PC-3 (cell line): ENCODE measurements around the gene BIRC5. TPM values are rescaled to one million over a fixed set of nuclear protein-coding genes. Genes with fewer than 3 reads are reported as not detected.

ENCODE experiments used
- ATAC-seq: fragments of 200-7000 bp; cut with Tn5 transposase; 2 replicates; pipeline ENCODE4 v1.9.1; 2020; ENCODE audit warnings: mild to moderate bottlenecking, moderate library complexity
- BruUV-seq: library from RNA; stranded (reverse); fragments of 400-500 nt; replicated peaks from 2 replicates; lab custom pipeline; 2021; lab: Mats Ljungman, UMichigan
- CTCF ChIA-PET: fragments of 300-600 bp; sonication (Branson Sonifier 250); formaldehyde crosslinking; loops from one replicate; lab custom pipeline; 2022; ENCODE audit warnings: antibody characterized with exemption; lab: Charles Lee
- POLR2A ChIA-PET: fragments of 300-600 bp; sonication (Branson Sonifier 250); formaldehyde crosslinking; loops from one replicate; lab custom pipeline; 2022; ENCODE audit warnings: antibody characterized with exemption; ENCODE audit not compliant: unreplicated experiment; lab: Charles Lee
- DNase-seq: peaks from one replicate; pipeline ENCODE4 v3.0.0-alpha.2; 2015
- H2AFZ ChIP-seq: fragments of 300-600 bp; sonication (generic); 2 replicates; pipeline ENCODE4 v1.6.0; 2016; ENCODE audit warnings: antibody characterized with exemption, low read length
- H3F3A ChIP-seq: fragments of 300-600 bp; sonication (generic); one replicate; pipeline ENCODE4 v1.6.0; 2017; ENCODE audit warnings: antibody characterized with exemption, low read length, control low read depth, mild to moderate bottlenecking; ENCODE audit not compliant: unreplicated experiment
- H3K27ac ChIP-seq: fragments of 300-600 bp; sonication (generic); 2 replicates; pipeline ENCODE4 v1.5.1; 2016; ENCODE audit warnings: mild to moderate bottlenecking, low read length
- H3K27me3 ChIP-seq: fragments of 300-600 bp; sonication (generic); 2 replicates; pipeline ENCODE4 v1.6.1; 2016; ENCODE audit warnings: low read length, mixed read lengths
- H3K36me3 ChIP-seq: fragments of 300-600 bp; sonication (generic); 2 replicates; pipeline ENCODE4 v1.6.1; 2016; ENCODE audit warnings: low read depth, mixed run types, low read length, mixed read lengths
- H3K4me1 ChIP-seq: fragments of 300-600 bp; sonication (generic); 2 replicates; pipeline ENCODE4 v1.5.1; 2016; ENCODE audit warnings: low read length; ENCODE audit not compliant: insufficient read depth
- H3K4me2 ChIP-seq: fragments of 300-600 bp; sonication (generic); 2 replicates; pipeline ENCODE4 v1.6.0; 2016; ENCODE audit warnings: low read length
- H3K4me3 ChIP-seq: fragments of 300-600 bp; sonication (generic); 2 replicates; pipeline ENCODE4 v1.5.1; 2016; ENCODE audit warnings: mild to moderate bottlenecking, low read length, mixed read lengths
- H3K79me2 ChIP-seq: fragments of 300-600 bp; sonication (generic); 2 replicates; pipeline ENCODE4 v1.6.1; 2017; ENCODE audit warnings: low read length, mixed read lengths
- H3K9ac ChIP-seq: fragments of 300-600 bp; sonication (generic); 2 replicates; pipeline ENCODE4 v1.6.0; 2016; ENCODE audit warnings: mild to moderate bottlenecking, low read length
- H3K9me2 ChIP-seq: fragments of 300-600 bp; sonication (generic); replicated peaks from 2 replicates; pipeline ENCODE4 v1.6.1; 2016; ENCODE audit warnings: mixed run types, low read length, mixed read lengths
- H3K9me3 ChIP-seq: fragments of 300-600 bp; sonication (generic); 2 replicates; pipeline ENCODE4 v1.6.1; 2016; ENCODE audit warnings: low read length, mixed read lengths
- H4K20me1 ChIP-seq: fragments of 300-600 bp; sonication (generic); 2 replicates; pipeline ENCODE4 v1.6.1; 2016; ENCODE audit warnings: low read length, mixed read lengths
- CTCF ChIP-seq: fragments of 300-600 bp; sonication (generic); conservative IDR thresholded peaks from 2 replicates; pipeline ENCODE4 v1.5.1; 2017; ENCODE audit warnings: antibody characterized with exemption, low read depth, mild to moderate bottlenecking, low read length
- EZH2 ChIP-seq: fragments of 300-600 bp; sonication (generic); IDR thresholded peaks from one replicate; pipeline ENCODE4 v1.6.1; 2017; ENCODE audit warnings: antibody characterized with exemption, mild to moderate bottlenecking, low read length; ENCODE audit not compliant: unreplicated experiment
- EZH2phosphoT487 ChIP-seq: fragments of 300-600 bp; sonication (generic); IDR thresholded peaks from 2 replicates; pipeline ENCODE4 v1.6.1; 2018; ENCODE audit warnings: mild to moderate bottlenecking, antibody characterized with exemption, low read length, borderline replicate concordance
- intact Hi-C: fragments of 100-400 bp; cut with micrococcal nuclease; formaldehyde crosslinking; loops from 2 replicates; pipeline ENCODE4 v1.9.0; 2023
- total RNA-seq: library from RNA; depleted of rRNA; stranded (reverse); fragments of >200 nt; gene quantifications from 2 replicates; pipeline ENCODE4 v1.2.3, GENCODE V29; 2014

The BIRC5 gene
- total RNA-seq, 1 experiment from 2014 or later, result 304 TPM

GRCh38 chr17:78259192-78259554 is 45.1 kb downstream of the BIRC5 start:
- Histone ChIP-seq H3K4me2 (no peak overlapping the region), H3K79me2 (0 out of 2 replicates have a peak, but pooled peaks cover under 1% of the 10 kb centered on the region), H2AFZ (no peak overlapping the region), H3K9me3 (no peaks in the 10 kb centered on the region), H3K4me1 (no peaks in the 10 kb centered on the region), H3K4me3 (no peak overlapping the region), H3K27me3 (no peaks in the 10 kb centered on the region), H3F3A (no peaks in the 10 kb centered on the region), H3K9ac (no peak overlapping the region), H4K20me1 (no peaks in the 10 kb centered on the region), H3K27ac (no peak overlapping the region), H3K36me3 (no peaks in the 10 kb centered on the region), H3K9me2 (no peaks in the 10 kb centered on the region)
- TF ChIP-seq CTCF (no peak), EZH2phosphoT487 (no peak), EZH2 (no peak)
- intact Hi-C loops, result no loop called here
- ChIA-PET CTCF (no interaction called here), POLR2A (no interaction called here)
- no TSS peak for BruUV-seq
- no peak for DNase-seq
- ATAC-seq, result no peak

- Histone ChIP-seq H2AFZ (no peak overlapping the region), H3K4me2 (no peak overlapping the region), H3K9me3 (no peaks in the 10 kb centered on the region), H3K9me2 (no peaks in the 10 kb centered on the region), H3K9ac (no peak overlapping the region), H3F3A (no peaks in the 10 kb centered on the region), H3K79me2 (no peaks in the 10 kb centered on the region), H3K4me1 (no peaks in the 10 kb centered on the region), H3K36me3 (no peaks in the 10 kb centered on the region), H4K20me1 (no peaks in the 10 kb centered on the region), H3K27ac (no peak overlapping the region), H3K27me3 (no peaks in the 10 kb centered on the region), H3K4me3 (no peak overlapping the region)
- BruUV-seq, result no TSS peak
- no peak for TF ChIP-seq EZH2
- no peak for TF ChIP-seq EZH2phosphoT487
- no peak for TF ChIP-seq CTCF
- intact Hi-C loops, result no loop called here
- DNase-seq, result no peak
- CTCF ChIA-PET, result no interaction called here
- ATAC-seq, result no peak
- POLR2A ChIA-PET, result no interaction called here
These were observed 49.1 kb downstream of the BIRC5 start for GRCh38 chr17:78263063-78263735.

GRCh38 chr17:78263736-78264340 is 49.8 kb downstream of the BIRC5 start:
- no peak overlapping the region for H3K27ac ChIP-seq
- ChIA-PET POLR2A (no interaction called here), CTCF (no interaction called here)

More at GRCh38 chr17:78263736-78264340, 49.8 kb downstream of the BIRC5 start:
- no peak overlapping the region for H3K4me2 ChIP-seq
- H3K4me3 ChIP-seq, result no peak overlapping the region
- H3K4me1 ChIP-seq, result no peaks in the 10 kb centered on the region
- no peaks in the 10 kb centered on the region for H3F3A ChIP-seq
- intact Hi-C loops, result no loop called here
- no peak for TF ChIP-seq EZH2
- TF ChIP-seq EZH2phosphoT487, result no peak
- no peak for TF ChIP-seq CTCF
- no peaks in the 10 kb centered on the region for H3K27me3 ChIP-seq
- H3K9ac ChIP-seq, result no peak overlapping the region
- H2AFZ ChIP-seq, result no peak overlapping the region
- H3K9me3 ChIP-seq, result no peaks in the 10 kb centered on the region
- ATAC-seq, result no peak
- no peaks in the 10 kb centered on the region for H4K20me1 ChIP-seq
- H3K9me2 ChIP-seq, result no peaks in the 10 kb centered on the region
- no peaks in the 10 kb centered on the region for H3K79me2 ChIP-seq
- DNase-seq, result no peak
- no peaks in the 10 kb centered on the region for H3K36me3 ChIP-seq
- no TSS peak for BruUV-seq
